ENCODE results near the gene HOXC4.

DNA sequence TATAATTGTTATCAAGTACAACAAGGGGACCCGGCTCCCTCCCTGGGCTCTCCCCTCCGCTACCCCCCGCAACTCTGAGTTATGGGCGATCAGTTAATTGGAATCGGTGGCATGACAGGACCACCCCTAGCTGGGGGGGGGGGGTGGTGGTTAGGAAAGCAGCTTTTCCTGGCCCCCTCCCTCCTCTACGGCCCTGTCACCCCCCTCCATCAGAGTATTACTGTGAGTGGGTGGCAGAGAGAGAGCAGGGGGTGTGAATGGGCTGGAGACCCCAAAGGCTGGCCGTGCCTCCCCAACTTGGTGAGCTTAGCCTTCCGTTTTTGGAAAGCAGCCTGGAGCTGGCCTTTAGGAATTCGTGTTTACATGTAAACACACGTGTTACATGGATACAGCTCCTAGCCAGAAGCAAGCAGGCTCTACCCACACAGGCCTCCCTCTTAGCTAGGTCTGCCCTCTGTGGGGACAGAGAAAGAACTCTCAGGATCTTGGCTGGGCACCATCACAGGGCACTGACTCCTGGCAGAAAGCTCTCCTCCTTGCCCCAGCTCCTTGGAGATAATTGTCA lies 1.1 kb upstream of the HOXC4 start:
- TF ChIP-seq, protein P1, sequence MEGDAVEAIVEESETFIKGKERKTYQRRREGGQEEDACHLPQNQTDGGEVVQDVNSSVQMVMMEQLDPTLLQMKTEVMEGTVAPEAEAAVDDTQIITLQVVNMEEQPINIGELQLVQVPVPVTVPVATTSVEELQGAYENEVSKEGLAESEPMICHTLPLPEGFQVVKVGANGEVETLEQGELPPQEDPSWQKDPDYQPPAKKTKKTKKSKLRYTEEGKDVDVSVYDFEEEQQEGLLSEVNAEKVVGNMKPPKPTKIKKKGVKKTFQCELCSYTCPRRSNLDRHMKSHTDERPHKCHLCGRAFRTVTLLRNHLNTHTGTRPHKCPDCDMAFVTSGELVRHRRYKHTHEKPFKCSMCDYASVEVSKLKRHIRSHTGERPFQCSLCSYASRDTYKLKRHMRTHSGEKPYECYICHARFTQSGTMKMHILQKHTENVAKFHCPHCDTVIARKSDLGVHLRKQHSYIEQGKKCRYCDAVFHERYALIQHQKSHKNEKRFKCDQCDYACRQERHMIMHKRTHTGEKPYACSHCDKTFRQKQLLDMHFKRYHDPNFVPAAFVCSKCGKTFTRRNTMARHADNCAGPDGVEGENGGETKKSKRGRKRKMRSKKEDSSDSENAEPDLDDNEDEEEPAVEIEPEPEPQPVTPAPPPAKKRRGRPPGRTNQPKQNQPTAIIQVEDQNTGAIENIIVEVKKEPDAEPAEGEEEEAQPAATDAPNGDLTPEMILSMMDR (IDR thresholded peaks at IDR 0.05 in 8 of 11, conservative IDR thresholded peaks at IDR 0.05 in 3 of 11): no peak
- TF ChIP-seq POLR2A (IDR thresholded peaks at IDR 0.05): no peak
- no peak for TF ChIP-seq POLR2AphosphoS5 (IDR thresholded peaks at IDR 0.05)

All from spleen (tissue), 7 donors.